RWPE1 (cell line): Measurements from ENCODE around the gene G0S2.

Experiments used
- CTCF ChIA-PET: fragments of 350-600 bp; sonication (Branson Sonifier 250); formaldehyde crosslinking; extraction: SDS; loops from one replicate; lab custom pipeline; 2021; lab: Yijun Ruan, JAX
- POLR2A ChIA-PET: fragments of 400-600 bp; formaldehyde crosslinking; extraction: SDS; loops from one replicate; lab custom pipeline; 2020; ENCODE audit warnings: antibody characterized with exemption; ENCODE audit not compliant: low non-redundant PET; lab: Yijun Ruan, JAX
- DNase-seq: peaks from one replicate; pipeline ENCODE4 v3.0.0; 2012; ENCODE audit warnings: low spot score
- H3K27ac ChIP-seq: fragments of 450-650 bp; 2 replicates; pipeline ENCODE4 v1.5.1; 2017
- TF ChIP-seq, protein P1 (sequence below): fragments of 450-650 bp; conservative IDR thresholded peaks from 2 replicates; pipeline ENCODE4 v1.5.1; 2017; ENCODE audit warnings: low read depth, mild to moderate bottlenecking

The G0S2 gene

DNA sequence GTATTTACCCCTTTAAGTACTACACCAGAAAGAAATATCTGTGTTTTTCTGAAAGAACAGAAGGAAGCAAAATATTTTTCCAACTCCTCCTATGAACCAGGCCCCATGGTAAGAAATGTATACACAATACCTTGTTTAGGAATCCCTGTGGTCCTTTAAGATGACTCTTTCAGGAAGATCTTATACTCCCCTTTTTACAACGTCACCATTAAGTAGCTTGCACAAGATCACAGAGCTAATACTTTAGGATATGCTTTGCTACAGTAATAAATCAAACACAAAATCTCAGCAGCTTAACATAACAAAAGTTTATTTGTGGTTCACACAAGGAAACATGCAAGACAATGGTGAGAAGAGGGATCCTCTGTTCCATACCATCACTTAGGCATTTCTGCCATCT lies 14.1 kb upstream of the G0S2 start:
- POLR2A ChIA-PET, result no interaction called here
- TF ChIP-seq, protein P1, sequence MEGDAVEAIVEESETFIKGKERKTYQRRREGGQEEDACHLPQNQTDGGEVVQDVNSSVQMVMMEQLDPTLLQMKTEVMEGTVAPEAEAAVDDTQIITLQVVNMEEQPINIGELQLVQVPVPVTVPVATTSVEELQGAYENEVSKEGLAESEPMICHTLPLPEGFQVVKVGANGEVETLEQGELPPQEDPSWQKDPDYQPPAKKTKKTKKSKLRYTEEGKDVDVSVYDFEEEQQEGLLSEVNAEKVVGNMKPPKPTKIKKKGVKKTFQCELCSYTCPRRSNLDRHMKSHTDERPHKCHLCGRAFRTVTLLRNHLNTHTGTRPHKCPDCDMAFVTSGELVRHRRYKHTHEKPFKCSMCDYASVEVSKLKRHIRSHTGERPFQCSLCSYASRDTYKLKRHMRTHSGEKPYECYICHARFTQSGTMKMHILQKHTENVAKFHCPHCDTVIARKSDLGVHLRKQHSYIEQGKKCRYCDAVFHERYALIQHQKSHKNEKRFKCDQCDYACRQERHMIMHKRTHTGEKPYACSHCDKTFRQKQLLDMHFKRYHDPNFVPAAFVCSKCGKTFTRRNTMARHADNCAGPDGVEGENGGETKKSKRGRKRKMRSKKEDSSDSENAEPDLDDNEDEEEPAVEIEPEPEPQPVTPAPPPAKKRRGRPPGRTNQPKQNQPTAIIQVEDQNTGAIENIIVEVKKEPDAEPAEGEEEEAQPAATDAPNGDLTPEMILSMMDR, result no peak
- CTCF ChIA-PET, result no interaction called here
- no peak overlapping the region for H3K27ac ChIP-seq
- no peak for DNase-seq

DNA sequence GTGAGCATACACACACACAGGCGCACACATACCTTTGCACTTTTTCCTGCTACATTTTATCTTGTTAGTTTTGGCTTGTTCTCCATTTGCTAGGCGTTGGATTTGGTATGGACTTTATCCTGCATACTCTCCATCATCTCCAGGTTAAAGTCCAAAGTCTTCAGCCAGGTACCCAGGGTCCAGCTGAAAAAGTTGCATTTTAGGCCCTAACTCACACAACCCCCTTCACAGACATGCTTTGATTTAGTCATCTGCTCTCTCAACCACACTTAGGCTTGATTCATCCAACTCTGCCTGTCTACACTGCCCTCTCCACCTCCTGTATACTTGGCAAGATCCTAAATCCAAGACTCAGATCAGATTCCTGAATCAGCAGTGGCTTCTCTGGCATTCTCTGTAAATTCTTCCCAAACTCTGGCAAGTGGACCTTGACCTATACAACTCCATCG lies 12.3 kb upstream of the G0S2 start:
- ChIA-PET CTCF (interaction anchor here (1.1 kb wide), 1 partner anchor 19 kb away, joined by 4 read pairs; no protein-coding TSS in a partner anchor), POLR2A (no interaction called here)
- DNase-seq, result no peak
- H3K27ac ChIP-seq, result no peak overlapping the region
- TF ChIP-seq, protein P1, result no peak

DNA sequence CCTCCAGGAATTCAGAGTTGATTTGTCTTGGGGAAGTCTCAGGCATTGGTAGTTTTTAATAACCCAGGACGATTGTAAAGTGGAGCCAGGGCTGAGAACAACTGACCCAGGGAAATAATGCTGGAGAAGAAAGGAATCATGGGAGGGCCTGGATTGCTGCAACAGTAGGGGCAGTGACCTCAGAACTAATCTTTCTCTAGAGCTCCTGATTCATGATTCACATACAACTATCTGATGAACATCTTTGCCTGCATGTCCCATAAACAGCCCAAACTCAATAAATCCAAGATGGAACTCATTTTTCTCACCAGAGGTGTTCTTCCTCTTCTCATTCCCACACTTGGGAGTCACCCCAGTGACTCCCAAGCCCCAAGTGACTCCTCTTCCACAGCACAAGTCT lies 8.1 kb upstream of the G0S2 start:
- POLR2A ChIA-PET, result no interaction called here
- DNase-seq, result no peak
- TF ChIP-seq, protein P1, result no peak
- no peak overlapping the region for H3K27ac ChIP-seq
- CTCF ChIA-PET, result interaction anchor here (1.2 kb wide), 1 partner anchor 10 kb away, joined by 4 read pairs; no protein-coding TSS in a partner anchor

DNA sequence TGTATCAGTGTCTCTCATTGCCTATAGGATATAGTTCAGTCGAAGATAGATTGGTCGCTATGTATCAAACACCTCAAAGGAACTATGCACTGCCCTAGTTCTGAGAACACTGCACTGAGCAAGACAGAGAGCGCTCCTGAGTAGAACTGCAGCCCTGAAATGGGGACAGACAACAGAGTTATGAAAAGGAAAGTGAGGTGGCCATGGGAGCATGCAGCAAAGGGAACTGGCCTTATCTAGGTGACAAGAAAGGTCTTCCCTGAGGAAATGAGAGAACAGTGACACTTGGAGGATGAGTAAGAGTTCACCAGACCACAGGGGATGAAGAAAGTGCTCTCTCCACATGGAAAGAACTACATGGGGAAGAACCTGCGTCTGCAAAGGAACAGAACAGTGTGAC lies 7.5 kb upstream of the G0S2 start:
- CTCF ChIA-PET, result no interaction called here
- DNase-seq, result no peak
- TF ChIP-seq, protein P1, result no peak
- POLR2A ChIA-PET, result no interaction called here
- no peak overlapping the region for H3K27ac ChIP-seq

DNA sequence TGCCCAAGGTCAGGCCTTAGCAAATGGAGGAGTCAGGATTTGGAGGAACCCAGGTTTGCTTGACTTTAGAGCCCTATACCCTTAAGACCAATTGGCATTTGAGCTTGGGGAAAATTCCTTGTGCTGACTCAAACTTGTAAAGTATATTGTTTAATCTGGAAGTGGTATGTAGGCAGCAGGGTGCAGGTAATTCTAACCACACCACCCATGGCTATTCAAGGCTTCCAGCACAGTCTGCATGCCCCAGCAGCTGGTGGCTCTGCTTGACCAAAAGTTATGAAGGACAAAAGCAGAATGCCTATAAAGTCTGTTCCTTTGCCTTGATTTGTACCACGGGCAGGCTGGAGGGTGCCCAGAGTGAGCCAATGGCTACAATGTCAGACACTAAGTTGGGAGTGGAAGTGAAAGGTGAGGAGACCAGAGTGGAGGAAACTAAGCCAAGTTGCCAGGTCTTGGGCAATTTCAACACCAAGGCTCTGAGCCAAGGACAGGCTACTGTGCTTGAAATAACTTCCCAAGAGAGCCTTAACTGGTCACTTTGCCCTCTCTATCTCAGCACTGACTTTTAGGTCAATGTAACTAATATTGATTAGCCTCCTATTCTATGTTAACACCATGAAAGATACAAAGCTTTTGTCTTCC lies 4.7 kb upstream of the G0S2 start:
- DNase-seq, result no peak
- no peak overlapping the region for H3K27ac ChIP-seq
- CTCF ChIA-PET, result no interaction called here
- TF ChIP-seq, protein P1, result no peak
- POLR2A ChIA-PET, result no interaction called here

DNA sequence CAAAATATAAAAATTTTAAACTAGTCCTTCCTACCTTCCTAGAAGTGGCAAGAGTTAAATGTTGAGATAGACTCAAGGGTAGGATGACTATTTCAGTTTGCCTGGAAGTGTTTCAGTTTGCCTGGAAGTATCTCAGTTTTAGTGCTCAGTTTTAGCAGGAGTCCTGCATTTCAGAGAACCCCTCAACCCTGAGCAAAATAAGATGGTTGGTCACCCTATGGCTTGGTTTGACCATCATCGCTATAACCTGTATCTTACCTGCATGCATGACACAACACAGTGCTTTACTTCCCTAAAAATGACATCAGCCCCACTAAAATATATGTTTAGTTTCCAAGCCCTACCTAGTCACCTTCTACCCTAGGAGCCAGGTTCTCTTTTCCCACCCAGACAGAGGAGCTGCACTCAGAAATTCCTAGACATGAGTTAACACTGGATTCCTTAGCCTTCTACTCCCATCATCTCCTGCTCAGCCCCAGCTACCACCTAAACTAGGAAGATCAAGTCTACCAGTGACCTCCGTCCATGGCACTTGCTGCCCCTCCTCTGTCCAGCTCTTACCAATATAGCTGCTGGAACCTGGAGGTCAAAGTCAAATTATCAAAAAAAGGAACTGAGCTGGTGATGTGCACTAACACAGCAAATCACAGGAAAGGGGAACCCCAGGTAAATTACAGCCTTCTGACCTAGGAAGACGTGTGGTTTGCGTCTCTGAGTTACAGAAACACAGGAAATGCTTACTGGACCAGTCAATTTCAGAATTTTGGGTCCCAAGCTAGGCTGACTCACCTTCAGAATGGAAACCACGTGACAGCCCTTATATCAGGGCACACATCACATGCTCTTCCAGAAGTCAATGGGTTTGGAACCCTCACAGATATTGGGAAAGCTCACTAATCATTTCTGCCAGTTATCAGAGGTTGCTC lies 2.2 kb upstream of the G0S2 start:
- TF ChIP-seq, protein P1, result no peak
- H3K27ac ChIP-seq, result no peak overlapping the region
- ChIA-PET POLR2A (no interaction called here), CTCF (interaction anchor here (0.7 kb wide), 1 partner anchor 155 kb away, joined by 3 read pairs; the partner anchor contains the start of gene UTP25)
- DNase-seq, result no peak
